Spleen (tissue), 7 donors: Measurements from ENCODE around the gene IL3.

Experiments
- POLR2AphosphoS5 ChIP-seq, 3 donors: sonication (generic); formaldehyde crosslinking; IDR thresholded peaks; one replicate each; pipeline ENCODE4 v1.5.1; 2017; ENCODE audit warnings: antibody characterized with exemption in 3 of 3
- TF ChIP-seq, protein P1 (sequence below), 11 experiments: fragments of 200-600 bp in 7 of 11; fragments of 450-650 bp in 4 of 11; sonication (generic) in 4 of 11; IDR thresholded peaks in 8 of 11; conservative IDR thresholded peaks in 3 of 11; 1 replicate in 7 of 11; 2 replicates in 4 of 11; pipeline versions ENCODE4 v1.4.0 to v1.8.0; 2016 to 2021; ENCODE audit warnings: antibody characterized with exemption in 11 of 11, inconsistent platforms in 4 of 11, mild to moderate bottlenecking in 1 of 11
- donor health status: DM: no; HTN: no; CAD: no; lungs with moderate emphysema.
- donor health status: DM: no; HTN: no; CAD: no.
- donor health status: DM: no; HTN: no; CAD: no.

DNA sequence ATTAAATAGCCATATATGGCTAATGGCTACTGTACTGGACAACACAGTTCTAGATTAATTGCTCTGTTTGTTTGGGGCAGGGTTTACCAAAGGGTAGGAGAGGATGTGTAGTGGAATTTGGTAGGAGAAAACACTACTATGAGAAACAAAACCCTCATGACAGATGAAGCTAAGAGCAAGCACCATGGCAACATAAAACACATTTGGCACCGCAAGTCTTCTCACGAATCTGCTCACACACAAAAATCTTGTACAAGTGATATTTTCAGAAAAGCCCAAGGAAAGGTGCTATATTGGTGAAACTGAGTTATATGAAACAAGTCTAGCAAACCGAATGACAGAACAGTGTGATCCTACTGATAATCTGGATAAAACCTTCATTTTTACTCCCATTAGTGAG lies 51.7 kb downstream of the IL3 start:
- TF ChIP-seq, protein P1, sequence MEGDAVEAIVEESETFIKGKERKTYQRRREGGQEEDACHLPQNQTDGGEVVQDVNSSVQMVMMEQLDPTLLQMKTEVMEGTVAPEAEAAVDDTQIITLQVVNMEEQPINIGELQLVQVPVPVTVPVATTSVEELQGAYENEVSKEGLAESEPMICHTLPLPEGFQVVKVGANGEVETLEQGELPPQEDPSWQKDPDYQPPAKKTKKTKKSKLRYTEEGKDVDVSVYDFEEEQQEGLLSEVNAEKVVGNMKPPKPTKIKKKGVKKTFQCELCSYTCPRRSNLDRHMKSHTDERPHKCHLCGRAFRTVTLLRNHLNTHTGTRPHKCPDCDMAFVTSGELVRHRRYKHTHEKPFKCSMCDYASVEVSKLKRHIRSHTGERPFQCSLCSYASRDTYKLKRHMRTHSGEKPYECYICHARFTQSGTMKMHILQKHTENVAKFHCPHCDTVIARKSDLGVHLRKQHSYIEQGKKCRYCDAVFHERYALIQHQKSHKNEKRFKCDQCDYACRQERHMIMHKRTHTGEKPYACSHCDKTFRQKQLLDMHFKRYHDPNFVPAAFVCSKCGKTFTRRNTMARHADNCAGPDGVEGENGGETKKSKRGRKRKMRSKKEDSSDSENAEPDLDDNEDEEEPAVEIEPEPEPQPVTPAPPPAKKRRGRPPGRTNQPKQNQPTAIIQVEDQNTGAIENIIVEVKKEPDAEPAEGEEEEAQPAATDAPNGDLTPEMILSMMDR (IDR thresholded peaks at IDR 0.05 in 8 of 11, conservative IDR thresholded peaks at IDR 0.05 in 3 of 11) = no peak
- TF ChIP-seq POLR2AphosphoS5 (IDR thresholded peaks at IDR 0.05) = no peak
